GM12891 (cell line): Measurements from ENCODE around the gene SURF4.
"Not testable (repeated sequence)": the region's sequence is repeated elsewhere in the genome, so short reads cannot be mapped to it uniquely, and the experiment has no call there.

Source experiments
- PAX5 ChIP-seq: IDR thresholded peaks from 2 replicates; pipeline ENCODE4 v1.6.1; 2011; ENCODE audit warnings: low read length, moderate library complexity, mild to moderate bottlenecking; ENCODE audit not compliant: insufficient read depth, severe bottlenecking
- POLR2A ChIP-seq: IDR thresholded peaks from 2 replicates; pipeline ENCODE4 v1.6.1; 2011; ENCODE audit warnings: low read depth, low read length, control low read depth
- POLR2AphosphoS5 ChIP-seq: IDR thresholded peaks from 2 replicates; pipeline ENCODE4 v1.6.1; 2011; ENCODE audit warnings: low read depth, low read length, control low read depth
- SPI1 ChIP-seq: IDR thresholded peaks from 2 replicates; pipeline ENCODE4 v1.6.1; 2011; ENCODE audit warnings: low read depth, low read length, control low read depth
- TAF1 ChIP-seq: IDR thresholded peaks from 2 replicates; pipeline ENCODE4 v1.6.1; 2011; ENCODE audit warnings: low read depth, low read length, control low read depth

- not testable (repeated sequence) for TF ChIP-seq POLR2A, TAF1, POLR2AphosphoS5, SPI1, PAX5
These were observed 1.4 kb upstream of the SURF4 start for GRCh38 chr9:133377280-133377679.
